IMR-90 (cell line): Measurements from ENCODE around the gene CCDC88A. TPM values are rescaled to one million over a fixed set of nuclear protein-coding genes. Genes with fewer than 3 reads are reported as not detected.
"Not testable (repeated sequence)": the region's sequence is repeated elsewhere in the genome, so short reads cannot be mapped to it uniquely, and the experiment has no call there.

ENCODE experiments used
- ATAC-seq: fragments of 200-7000 bp; cut with Tn5 transposase; 2 replicates; pipeline ENCODE4 v1.9.1; 2020; ENCODE audit warnings: low read depth, mild to moderate bottlenecking, moderate library complexity
- BruUV-seq: library from RNA; stranded (reverse); fragments of 400-500 nt; replicated peaks from 2 replicates; lab custom pipeline; 2021; lab: Mats Ljungman, UMichigan
- CTCF ChIA-PET: fragments of 300-600 bp; formaldehyde crosslinking; extraction: SDS; loops from one replicate; lab custom pipeline; 2021; ENCODE audit warnings: antibody characterized with exemption; lab: Yijun Ruan, JAX
- POLR2A ChIA-PET: fragments of 300-600 bp; sonication (Branson Sonifier 250); formaldehyde crosslinking; loops from one replicate; lab custom pipeline; 2022; ENCODE audit warnings: antibody characterized with exemption; ENCODE audit not compliant: unreplicated experiment; lab: Charles Lee
- DNase-seq: peaks from one replicate; pipeline ENCODE4 v3.0.0; 2013
- H2AFZ ChIP-seq: replicated peaks from 2 replicates; pipeline ENCODE3; 2013; ENCODE audit warnings: low read length, mild to moderate bottlenecking; ENCODE audit not compliant: poor library complexity
- H2AK5ac ChIP-seq: 2 replicates; pipeline ENCODE4 v1.6.1; 2013; ENCODE audit warnings: low read depth, low read length, inconsistent platforms
- H2AK9ac ChIP-seq: replicated peaks from 2 replicates; pipeline ENCODE3; 2013; ENCODE audit warnings: mild to moderate bottlenecking, low read depth, low read length, moderate library complexity; ENCODE audit not compliant: poor library complexity
- H2BK120ac ChIP-seq: 2 replicates; pipeline ENCODE4 v1.6.1; 2013; ENCODE audit warnings: low read depth, low read length, inconsistent platforms
- H2BK15ac ChIP-seq: 3 replicates; pipeline ENCODE4 v1.6.1; 2013; ENCODE audit warnings: low read depth, low read length, inconsistent platforms
- H2BK20ac ChIP-seq: 2 replicates; pipeline ENCODE4 v1.6.1; 2013; ENCODE audit warnings: low read depth, mild to moderate bottlenecking, inconsistent platforms, low read length, moderate library complexity
- H2BK5ac ChIP-seq: 2 replicates; pipeline ENCODE4 v1.6.1; 2013; ENCODE audit warnings: mild to moderate bottlenecking, low read depth, low read length, inconsistent platforms; ENCODE audit not compliant: poor library complexity, severe bottlenecking
- H3K14ac ChIP-seq: replicated peaks from 2 replicates; pipeline ENCODE4 v1.6.1; 2013; ENCODE audit warnings: low read depth, low read length, inconsistent platforms
- H3K18ac ChIP-seq: 2 replicates; pipeline ENCODE4 v1.6.1; 2013; ENCODE audit warnings: low read depth, low read length, control low read depth
- H3K23ac ChIP-seq: 2 replicates; pipeline ENCODE4 v1.6.1; 2013; ENCODE audit warnings: low read depth, low read length, inconsistent platforms
- H3K27ac ChIP-seq: 2 replicates; pipeline ENCODE4 v1.5.1; 2013; ENCODE audit warnings: mild to moderate bottlenecking, control low read depth, low read length; ENCODE audit not compliant: insufficient read depth
- H3K27me3 ChIP-seq: 2 replicates; pipeline ENCODE4 v1.6.1; 2013; ENCODE audit warnings: low read length; ENCODE audit not compliant: control insufficient read depth, insufficient read depth
- H3K36me3 ChIP-seq: 2 replicates; pipeline ENCODE4 v1.6.1; 2013; ENCODE audit warnings: low read length, mixed read lengths; ENCODE audit not compliant: control insufficient read depth, insufficient read depth
- H3K4ac ChIP-seq: 2 replicates; pipeline ENCODE4 v1.6.1; 2013; ENCODE audit warnings: low read depth, low read length, inconsistent platforms
- H3K4me1 ChIP-seq: 2 replicates; pipeline ENCODE4 v1.6.1; 2013; ENCODE audit warnings: low read length, mixed read lengths; ENCODE audit not compliant: control insufficient read depth, insufficient read depth
- H3K4me2 ChIP-seq: 2 replicates; pipeline ENCODE4 v1.6.1; 2013; ENCODE audit warnings: low read depth, mild to moderate bottlenecking, control low read depth, low read length, moderate library complexity
- H3K4me3 ChIP-seq: 2 replicates; pipeline ENCODE4 v1.5.1; 2013; ENCODE audit warnings: low read depth, mild to moderate bottlenecking, control low read depth, low read length, moderate library complexity; ENCODE audit not compliant: insufficient read depth
- H3K56ac ChIP-seq: 2 replicates; pipeline ENCODE4 v1.6.1; 2013; ENCODE audit warnings: low read length, inconsistent platforms; ENCODE audit not compliant: insufficient read depth; ENCODE audit errors: extremely low read depth
- H3K79me1 ChIP-seq, 2 experiments: 2 replicates each; pipeline ENCODE4 v1.6.1; 2013; ENCODE audit warnings: low read length in 2 of 2, inconsistent platforms in 1 of 2, low read depth in 1 of 2
- H3K9ac ChIP-seq: 2 replicates; pipeline ENCODE4 v1.6.1; 2013; ENCODE audit warnings: low read depth, low read length, control low read depth
- H3K9me1 ChIP-seq: 2 replicates; pipeline ENCODE4 v1.6.1; 2013; ENCODE audit warnings: low read length, inconsistent platforms; ENCODE audit not compliant: insufficient read depth
- H3K9me3 ChIP-seq: 2 replicates; pipeline ENCODE4 v1.6.1; 2013; ENCODE audit warnings: low read length; ENCODE audit not compliant: control insufficient read depth, insufficient read depth
- H4K20me1 ChIP-seq: 2 replicates; pipeline ENCODE4 v1.6.1; 2013; ENCODE audit warnings: low read length, inconsistent platforms; ENCODE audit not compliant: insufficient read depth
- H4K5ac ChIP-seq: 2 replicates; pipeline ENCODE4 v1.6.1; 2013; ENCODE audit warnings: mild to moderate bottlenecking, low read depth, low read length, control low read depth
- H4K8ac ChIP-seq, 2 experiments: 2 replicates each; pipeline ENCODE4 v1.6.1; 2013; ENCODE audit warnings: low read depth in 2 of 2, low read length in 2 of 2, control low read depth in 1 of 2, inconsistent platforms in 1 of 2
- H4K91ac ChIP-seq: 2 replicates; pipeline ENCODE4 v1.6.1; 2013; ENCODE audit warnings: low read depth, low read length, inconsistent platforms; ENCODE audit not compliant: insufficient read depth
- WGBS, 2 experiments: methylation state at CpG; one replicate each; pipeline versions ENCODE4 v1.1.5 to v1.1.7; 2013; ENCODE audit warnings: missing lambda C conversion rate in 2 of 2; ENCODE audit not compliant: insufficient read length in 1 of 2; ENCODE audit errors: extremely low coverage in 2 of 2; 5-methylcytosine and 5-hydroxymethylcytosine counted together
- dilution Hi-C: fragments of 300-500 bp; cut with HindIII; formaldehyde crosslinking; loops from one replicate; pipeline ENCODE4 v1.14.3; 2018; ENCODE audit warnings: low sequenced_read_pairs; ENCODE audit not compliant: unreplicated experiment
- in situ Hi-C: fragments of 300-500 bp; cut with MboI; formaldehyde crosslinking; loops from 3 replicates; pipeline ENCODE4 v1.14.3; 2019; ENCODE audit warnings: low sequenced_read_pairs, inconsistent platforms, mixed read lengths
- intact Hi-C: fragments of 100-400 bp; cut with micrococcal nuclease; formaldehyde crosslinking; loops from 2 replicates; pipeline ENCODE4 v1.10.0; 2022
- polyA plus RNA-seq, 3 experiments: library from polyadenylated mRNA; depleted of rRNA; stranded (reverse); fragments of >200 nt; gene quantifications; 2 replicates each; pipeline ENCODE4 v1.2.3, GENCODE V29; 2012; ENCODE audit warnings: low replicate concordance in 1 of 3
- total RNA-seq: library from RNA; depleted of rRNA; stranded (reverse); fragments of >200 nt; gene quantifications from 2 replicates; pipeline ENCODE4 v1.2.3, GENCODE V29; 2012

The CCDC88A gene
- total and polyA plus RNA-seq, 2 of the 4 experiments (the other 2 are of a cell fraction) = 15.6 to 63.8 TPM

DNA sequence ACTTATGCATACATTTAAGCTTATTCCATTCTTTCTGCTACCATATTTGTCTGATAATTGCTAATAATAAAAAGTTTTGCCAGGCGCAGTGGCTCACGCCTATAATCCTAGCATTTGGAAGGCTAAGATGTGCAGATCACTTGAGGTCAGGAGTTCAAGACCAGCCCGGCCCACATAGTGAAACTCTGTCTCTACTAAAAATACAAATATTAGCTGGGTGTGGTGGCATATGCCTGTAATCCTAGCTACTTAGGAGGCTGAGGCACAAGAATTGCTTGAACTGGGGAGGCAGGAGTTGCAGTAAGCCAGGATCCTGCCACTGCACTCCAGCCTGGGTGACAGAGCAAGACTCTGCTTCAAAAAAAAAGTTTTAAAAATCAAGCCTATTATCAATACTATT lies 160.1 kb downstream of the CCDC88A start:
- H3K4ac ChIP-seq, H3K9ac ChIP-seq, CTCF ChIA-PET, H3K27me3 ChIP-seq, H3K56ac ChIP-seq, H3K23ac ChIP-seq, H2BK15ac ChIP-seq, H4K20me1 ChIP-seq, H3K18ac ChIP-seq, H3K27ac ChIP-seq, ATAC-seq, H3K4me2 ChIP-seq, dilution Hi-C loops, H4K8ac ChIP-seq, H3K4me3 ChIP-seq, H3K9me3 ChIP-seq, H2BK120ac ChIP-seq, POLR2A ChIA-PET, H3K79me1 ChIP-seq, H2AK5ac ChIP-seq, H2AFZ ChIP-seq, BruUV-seq, H2BK20ac ChIP-seq, H4K5ac ChIP-seq, H2AK9ac ChIP-seq, H3K14ac ChIP-seq, H3K4me1 ChIP-seq, DNase-seq, H4K91ac ChIP-seq, H2BK5ac ChIP-seq, H3K9me1 ChIP-seq, in situ Hi-C loops, intact Hi-C loops: not testable (repeated sequence)
- no CpG with 5 or more reads among the region's 3 CpGs for WGBS, 2 experiments
- H3K36me3 ChIP-seq = peaks cover 21% of the 10 kb centered on the region
